Mammary epithelial cell (primary cell): ENCODE measurements around the gene TXNDC15.

Experiments used
- EZH2 ChIP-seq: IDR thresholded peaks from 2 replicates; pipeline ENCODE4 v1.6.1; 2012; ENCODE audit warnings: low read length, inconsistent platforms, borderline replicate concordance
- TF ChIP-seq, protein P1 (sequence below), 2 donors: IDR thresholded peaks in 1 of 2; conservative IDR thresholded peaks in 1 of 2; 2 replicates each; pipeline ENCODE4 v1.5.1; 2011 to 2012; ENCODE audit warnings: inconsistent platforms in 2 of 2, low read length in 2 of 2, mild to moderate bottlenecking in 2 of 2, control low read depth in 1 of 2, low read depth in 1 of 2; ENCODE audit not compliant: insufficient read depth in 1 of 2; ENCODE audit errors: extremely low read depth in 1 of 2

GRCh38 chr5:134845335-134845851, 28.8 kb upstream of the TXNDC15 start:
- TF ChIP-seq, protein P1, sequence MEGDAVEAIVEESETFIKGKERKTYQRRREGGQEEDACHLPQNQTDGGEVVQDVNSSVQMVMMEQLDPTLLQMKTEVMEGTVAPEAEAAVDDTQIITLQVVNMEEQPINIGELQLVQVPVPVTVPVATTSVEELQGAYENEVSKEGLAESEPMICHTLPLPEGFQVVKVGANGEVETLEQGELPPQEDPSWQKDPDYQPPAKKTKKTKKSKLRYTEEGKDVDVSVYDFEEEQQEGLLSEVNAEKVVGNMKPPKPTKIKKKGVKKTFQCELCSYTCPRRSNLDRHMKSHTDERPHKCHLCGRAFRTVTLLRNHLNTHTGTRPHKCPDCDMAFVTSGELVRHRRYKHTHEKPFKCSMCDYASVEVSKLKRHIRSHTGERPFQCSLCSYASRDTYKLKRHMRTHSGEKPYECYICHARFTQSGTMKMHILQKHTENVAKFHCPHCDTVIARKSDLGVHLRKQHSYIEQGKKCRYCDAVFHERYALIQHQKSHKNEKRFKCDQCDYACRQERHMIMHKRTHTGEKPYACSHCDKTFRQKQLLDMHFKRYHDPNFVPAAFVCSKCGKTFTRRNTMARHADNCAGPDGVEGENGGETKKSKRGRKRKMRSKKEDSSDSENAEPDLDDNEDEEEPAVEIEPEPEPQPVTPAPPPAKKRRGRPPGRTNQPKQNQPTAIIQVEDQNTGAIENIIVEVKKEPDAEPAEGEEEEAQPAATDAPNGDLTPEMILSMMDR (conservative IDR thresholded peaks at IDR 0.05 in 1 of 2, IDR thresholded peaks at IDR 0.05 in 1 of 2; ENCODE audit: extremely low read depth in 1 of 2, insufficient read depth in 1 of 2, low read depth in 1 of 2, low read length in 2 of 2): no peak
- no peak for TF ChIP-seq EZH2
